Testis (tissue), 2 donors: Measurements from ENCODE around the gene FAM222B.

Experiments used
- CTCF ChIP-seq, 3 experiments: fragments of 450-650 bp in 2 of 3; fragments of 200-600 bp in 1 of 3; sonication (generic) in 1 of 3; IDR thresholded peaks; one replicate each; pipeline ENCODE4 v1.5.1; 2016 to 2019; ENCODE audit warnings: antibody characterized with exemption in 3 of 3, mild to moderate bottlenecking in 2 of 3, moderate library complexity in 1 of 3
- POLR2A ChIP-seq: fragments of 450-650 bp; IDR thresholded peaks from one replicate; pipeline ENCODE4 v1.6.1; 2017; ENCODE audit warnings: antibody characterized with exemption, mild to moderate bottlenecking, moderate library complexity

GRCh38 chr17:28741358-28742349, 100.9 kb downstream of the FAM222B start:
- TF ChIP-seq CTCF (IDR thresholded peaks at IDR 0.05) (no peak), POLR2A (no peak)
